H1 (cell line): Measurements from ENCODE around the gene EEF2K. TPM values are rescaled to one million over a fixed set of nuclear protein-coding genes. Genes with fewer than 3 reads are reported as not detected.

Experiments
- CTCF ChIA-PET: fragments of 300-600 bp; sonication (Branson Sonifier 250); formaldehyde crosslinking; loops from one replicate; lab custom pipeline; 2021; ENCODE audit not compliant: partially characterized antibody; lab: Charles Lee
- POLR2A ChIA-PET: fragments of 300-600 bp; sonication (Branson Sonifier 250); formaldehyde crosslinking; loops from one replicate; lab custom pipeline; 2021; ENCODE audit warnings: inconsistent platforms; ENCODE audit not compliant: partially characterized antibody; lab: Charles Lee
- DNase-seq, 2 experiments: peaks; one replicate each; pipeline versions ENCODE4 v3.0.0 to v3.0.0-alpha.2; 2010 to 2022; ENCODE audit warnings: low spot score in 2 of 2, low read depth in 1 of 2, mixed read lengths in 1 of 2
- FAIRE-seq: peaks from 2 replicates; lab custom pipeline; 2011; peaks lifted over from hg19 to GRCh38; lab: Jason Lieb, UNC
- H2AFZ ChIP-seq: 2 replicates; pipeline ENCODE4 v1.8.1; 2012; ENCODE audit warnings: low read length, inconsistent platforms
- H2AK5ac ChIP-seq: 2 replicates; pipeline ENCODE4 v1.6.1; 2013; ENCODE audit warnings: low read depth, low read length
- H2BK120ac ChIP-seq: replicated peaks from 2 replicates; pipeline ENCODE3; 2013; ENCODE audit warnings: low read depth, low read length, inconsistent platforms
- H2BK12ac ChIP-seq: 2 replicates; pipeline ENCODE4 v1.6.1; 2013; ENCODE audit warnings: low read depth, low read length
- H2BK15ac ChIP-seq: 2 replicates; pipeline ENCODE4 v1.6.1; 2013; ENCODE audit warnings: low read length
- H2BK20ac ChIP-seq: 2 replicates; pipeline ENCODE4 v1.6.1; 2013; ENCODE audit warnings: low read length
- H2BK5ac ChIP-seq: 2 replicates; pipeline ENCODE4 v1.6.1; 2013; ENCODE audit warnings: low read depth, low read length
- H3K14ac ChIP-seq: 2 replicates; pipeline ENCODE4 v1.6.1; 2013; ENCODE audit warnings: inconsistent platforms; ENCODE audit not compliant: insufficient read length
- H3K18ac ChIP-seq: 2 replicates; pipeline ENCODE4 v1.6.1; 2013; ENCODE audit warnings: low read length; ENCODE audit errors: extremely low read depth
- H3K23ac ChIP-seq: 2 replicates; pipeline ENCODE4 v1.6.1; 2013; ENCODE audit warnings: inconsistent platforms; ENCODE audit not compliant: insufficient read length
- H3K23me2 ChIP-seq: 2 replicates; pipeline ENCODE4 v1.6.1; 2013; ENCODE audit warnings: low read depth, low read length
- H3K27ac ChIP-seq: 2 replicates; pipeline ENCODE4 v1.6.1; 2011; ENCODE audit warnings: low read depth, low read length, inconsistent platforms
- H3K27me3 ChIP-seq, 4 experiments: replicated peaks in 1 of 4; 1 replicate in 1 of 4; 2 replicates in 3 of 4; pipeline versions ENCODE4 v1.6.1 to v1.8.1; 2011 to 2013; ENCODE audit warnings: low read length in 3 of 4, mild to moderate bottlenecking in 3 of 4, inconsistent platforms in 2 of 4, mixed read lengths in 2 of 4, moderate library complexity in 1 of 4; ENCODE audit not compliant: control insufficient read depth in 3 of 4, insufficient read depth in 3 of 4; ENCODE audit errors: extremely low read depth in 1 of 4
- H3K36me3 ChIP-seq, 4 experiments: 2 replicates each; pipeline versions ENCODE4 v1.6.1 to v1.8.1; 2011 to 2013; ENCODE audit warnings: mild to moderate bottlenecking in 4 of 4, low read length in 3 of 4, moderate library complexity in 2 of 4, control low read depth in 1 of 4, inconsistent platforms in 1 of 4; ENCODE audit not compliant: insufficient read depth in 4 of 4, control insufficient read depth in 2 of 4
- H3K4ac ChIP-seq: replicated peaks from 2 replicates; pipeline ENCODE3; 2013; ENCODE audit warnings: low read length, low read depth, mixed read lengths, inconsistent platforms; ENCODE audit not compliant: insufficient read length
- H3K4me1 ChIP-seq, 4 experiments: replicated peaks in 1 of 4; 1 replicate in 1 of 4; 2 replicates in 3 of 4; pipeline versions ENCODE4 v1.6.1 to v1.8.1; 2011 to 2013; ENCODE audit warnings: low read length in 3 of 4, inconsistent platforms in 2 of 4, mixed read lengths in 1 of 4; ENCODE audit not compliant: insufficient read depth in 4 of 4, control insufficient read depth in 3 of 4
- H3K4me2 ChIP-seq, 2 experiments: 2 replicates each; pipeline versions ENCODE4 v1.6.1 to v1.8.1; 2011 to 2013; ENCODE audit warnings: low read depth in 2 of 2, low read length in 2 of 2, control low read depth in 1 of 2, inconsistent platforms in 1 of 2, mild to moderate bottlenecking in 1 of 2; ENCODE audit not compliant: insufficient read depth in 1 of 2
- H3K4me3 ChIP-seq, 4 experiments: fragments of 200-600, 300-600 bp in 1 of 4; sonication (generic), shearing (Covaris generic), sonication (Bioruptor Twin) in 1 of 4; 2 replicates each; pipeline versions ENCODE4 v1.5.1 to v1.8.1; 2011 to 2016; ENCODE audit warnings: low read length in 4 of 4, low read depth in 3 of 4, control low read depth in 2 of 4, inconsistent platforms in 2 of 4, mild to moderate bottlenecking in 2 of 4, mixed read lengths in 1 of 4, moderate library complexity in 1 of 4; ENCODE audit not compliant: insufficient read depth in 2 of 4; ENCODE audit errors: extremely low read depth in 1 of 4
- H3K56ac ChIP-seq: replicated peaks from 2 replicates; pipeline ENCODE3; 2013; ENCODE audit warnings: low read depth, mild to moderate bottlenecking, mixed read lengths, low read length, inconsistent platforms; ENCODE audit not compliant: insufficient read length
- H3K79me1 ChIP-seq: 2 replicates; pipeline ENCODE4 v1.6.1; 2013; ENCODE audit warnings: low read depth, low read length, control low read depth
- H3K79me2 ChIP-seq, 2 experiments: 2 replicates each; pipeline versions ENCODE4 v1.6.1 to v1.8.1; 2012 to 2013; ENCODE audit warnings: low read length in 2 of 2, mild to moderate bottlenecking in 2 of 2, inconsistent platforms in 1 of 2; ENCODE audit not compliant: insufficient read depth in 2 of 2, control insufficient read depth in 1 of 2
- H3K9ac ChIP-seq, 4 experiments: replicated peaks in 1 of 4; 1 replicate in 1 of 4; 2 replicates in 3 of 4; pipeline versions ENCODE4 v1.6.1 to v1.8.1; 2011 to 2013; ENCODE audit warnings: low read depth in 3 of 4, low read length in 3 of 4, control low read depth in 2 of 4, mild to moderate bottlenecking in 2 of 4, moderate library complexity in 2 of 4, inconsistent platforms in 1 of 4; ENCODE audit errors: extremely low read depth in 1 of 4
- H3K9me3 ChIP-seq, 2 experiments: 2 replicates each; pipeline versions ENCODE4 v1.6.1 to v1.8.1; 2012 to 2013; ENCODE audit warnings: mild to moderate bottlenecking in 2 of 2, moderate library complexity in 2 of 2, control low read depth in 1 of 2, inconsistent platforms in 1 of 2, low read depth in 1 of 2, low read length in 1 of 2, mixed read lengths in 1 of 2; ENCODE audit not compliant: insufficient read depth in 2 of 2
- H4K20me1 ChIP-seq, 2 experiments: replicated peaks in 1 of 2; 2 replicates each; pipeline versions ENCODE3 to v1.8.1; 2011 to 2013; ENCODE audit warnings: inconsistent platforms in 2 of 2, low read length in 2 of 2, mild to moderate bottlenecking in 1 of 2; ENCODE audit not compliant: insufficient read depth in 2 of 2, control insufficient read depth in 1 of 2
- H4K5ac ChIP-seq: 2 replicates; pipeline ENCODE4 v1.6.1; 2013; ENCODE audit warnings: low read length, low read depth, mixed read lengths, inconsistent platforms; ENCODE audit not compliant: insufficient read length
- H4K8ac ChIP-seq: 2 replicates; pipeline ENCODE4 v1.8.0; 2013; ENCODE audit warnings: mild to moderate bottlenecking, moderate library complexity, low read length, inconsistent platforms; ENCODE audit not compliant: insufficient read depth; ENCODE audit errors: extremely low read depth
- H4K91ac ChIP-seq: replicated peaks from 2 replicates; pipeline ENCODE3; 2013; ENCODE audit warnings: low read length, mixed read lengths, inconsistent platforms; ENCODE audit not compliant: insufficient read length
- BCL11A ChIP-seq, 2 experiments: IDR thresholded peaks; one replicate each; pipeline ENCODE4 v1.6.1; 2011; ENCODE audit warnings: low read depth in 2 of 2, low read length in 2 of 2, mild to moderate bottlenecking in 2 of 2
- FOSL1 ChIP-seq: IDR thresholded peaks from 2 replicates; pipeline ENCODE4 v1.6.1; 2011; ENCODE audit warnings: mild to moderate bottlenecking, low read depth, low read length, moderate library complexity; ENCODE audit not compliant: insufficient read depth
- GTF2F1 ChIP-seq: IDR thresholded peaks from 2 replicates; pipeline ENCODE4 v1.6.1; 2012; ENCODE audit warnings: low read depth, low read length, improper control_type of control experiment, borderline replicate concordance
- RFX5 ChIP-seq: IDR thresholded peaks from 2 replicates; pipeline ENCODE4 v1.6.1; 2011; ENCODE audit warnings: low read depth, low read length, improper control_type of control experiment, borderline replicate concordance
- SIRT6 ChIP-seq: IDR thresholded peaks from one replicate; pipeline ENCODE4 v1.7.1; 2012; ENCODE audit warnings: low read length, inconsistent platforms
- WGBS, 2 experiments: shearing (Covaris generic) in 1 of 2; methylation state at CpG; one replicate each; pipeline versions ENCODE4 v1.1.6 to v1.1.7; 2013 to 2015; ENCODE audit warnings: low lambda C conversion rate in 2 of 2, mixed read lengths in 2 of 2, inconsistent platforms in 1 of 2, low coverage in 1 of 2, missing lambda C conversion rate in 1 of 2; ENCODE audit not compliant: insufficient replicate concordance in 2 of 2, insufficient coverage in 1 of 2, insufficient read length in 1 of 2; ENCODE audit errors: extremely low coverage in 1 of 2, missing lambda C conversion rate in 1 of 2; 5-methylcytosine and 5-hydroxymethylcytosine counted together
- polyA plus RNA-seq, 7 experiments: library from polyadenylated mRNA; depleted of rRNA in 3 of 7; stranded (reverse) in 5 of 7; unstranded in 2 of 7; fragments of >200 nt in 5 of 7; fragments of 200-250 nt in 2 of 7; gene quantifications; 1 replicate in 5 of 7; 2 replicates in 1 of 7; 4 replicates in 1 of 7; pipeline versions ENCODE4 v1.2.1 to v1.2.3, GENCODE V29; 2011 to 2013; ENCODE audit warnings: missing spikeins in 2 of 7, mixed read lengths in 2 of 7
- total RNA-seq: library from RNA; stranded (reverse); fragmentation: NEBNext Ultra II Directional; extraction: Animal tissue kit (Norgen Biotek cat#: 25700); gene quantifications from 2 replicates; pipeline ENCODE4 v1.2.1, GENCODE V29; 2021

Gene EEF2K
- total and polyA plus RNA-seq, 2 of the 8 experiments (the other 6 are each of a cell fraction or from before 2014, with no cell fraction given): 14.9 to 30.2 TPM

GRCh38 chr16:22205577-22206012 is 483 bp upstream of the EEF2K start:
- ChIA-PET CTCF (interaction anchor here (0.9 to 11.1 kb wide), 11 partner anchors 9 to 112 kb away, joined by 3 to 66 read pairs (median 5); partner anchors contain the start of gene POLR3E), POLR2A (interaction anchor here (0.6 to 3.0 kb wide), 11 partner anchors 8 to 425 kb away, joined by 3 to 18 read pairs (median 4); partner anchors contain the start of gene POLR3E)
- Histone ChIP-seq H4K20me1 (peaks cover 0 to 2% of the 10 kb centered on the region in 2 experiments), H2BK120ac (no peak overlapping the region), H3K27ac (no peak overlapping the region), H3K23me2 (peaks cover 6% of the 10 kb centered on the region), H3K27me3 (no peaks in the 10 kb centered on the region), H2BK20ac (no peak overlapping the region), H3K23ac (no peak overlapping the region), H2AFZ (no peak overlapping the region), H3K4me3 (peak overlapping the region; percentile 1 to 85 (median 75); a peak in 7 of 8 replicates), H3K18ac (0 out of 2 replicates have a peak overlapping the region, but pooled peaks have one; percentile 40), H3K4ac (no peak overlapping the region), H3K14ac (no peak overlapping the region), H4K5ac (peak overlapping the region; percentile 40), H3K79me1 (peaks cover 5% of the 10 kb centered on the region; the same call in 1 of the 2 replicates), H3K4me1 (peaks cover 0 to 7% (median 4%) of the 10 kb centered on the region in 4 experiments; a peak in 4 of 7 replicates), H3K36me3 (no peaks in the 10 kb centered on the region), H2AK5ac (no peak overlapping the region), H3K9ac (0 out of 7 replicates have a peak overlapping the region, but pooled peaks of 1 of the 4 experiments have one; percentile 4), H4K91ac (no peak overlapping the region), H3K4me2 (peak overlapping the region; percentile 73 to 77; a peak in 3 of 4 replicates), H3K56ac (no peak overlapping the region), H2BK15ac (no peak overlapping the region), H2BK5ac (no peak overlapping the region), H4K8ac (no peak overlapping the region), H2BK12ac (no peak overlapping the region), H3K9me3 (peaks cover 0 to 1% of the 10 kb centered on the region in 2 experiments; a peak in 1 of 4 replicates), H3K79me2 (peaks cover 3 to 34% of the 10 kb centered on the region in 2 experiments; a peak in 3 of 4 replicates)
- DNase-seq (no peak), FAIRE-seq (no peak)
- WGBS, 2 experiments: 26% methylated on average over 11 of the region's 11 CpGs; no CpG with 5 or more reads in 1 of the 2 experiments
- TF ChIP-seq GTF2F1 (no peak), BCL11A (IDR thresholded peaks at IDR 0.05; ENCODE audit: low read depth in 2 of 2, low read length in 2 of 2) (no peak), FOSL1 (no peak), SIRT6 (no peak), RFX5 (no peak)
